Fibroblast of mammary gland (primary cell): ENCODE results near the gene KCND1.

Experiments used
- DNase-seq: peaks from one replicate; pipeline ENCODE4 v3.0.0-alpha.2; 2010; ENCODE audit warnings: low read depth
- H3K4me3 ChIP-seq: 2 replicates; pipeline ENCODE4 v1.5.1; 2011; ENCODE audit warnings: low read depth, mild to moderate bottlenecking, low read length, moderate library complexity; ENCODE audit not compliant: control insufficient read depth
- TF ChIP-seq, protein P1 (sequence below): conservative IDR thresholded peaks from 2 replicates; pipeline ENCODE4 v1.5.1; 2011; ENCODE audit warnings: low read depth, low read length, inconsistent platforms; ENCODE audit not compliant: control insufficient read depth, insufficient read depth

Gene KCND1

DNA sequence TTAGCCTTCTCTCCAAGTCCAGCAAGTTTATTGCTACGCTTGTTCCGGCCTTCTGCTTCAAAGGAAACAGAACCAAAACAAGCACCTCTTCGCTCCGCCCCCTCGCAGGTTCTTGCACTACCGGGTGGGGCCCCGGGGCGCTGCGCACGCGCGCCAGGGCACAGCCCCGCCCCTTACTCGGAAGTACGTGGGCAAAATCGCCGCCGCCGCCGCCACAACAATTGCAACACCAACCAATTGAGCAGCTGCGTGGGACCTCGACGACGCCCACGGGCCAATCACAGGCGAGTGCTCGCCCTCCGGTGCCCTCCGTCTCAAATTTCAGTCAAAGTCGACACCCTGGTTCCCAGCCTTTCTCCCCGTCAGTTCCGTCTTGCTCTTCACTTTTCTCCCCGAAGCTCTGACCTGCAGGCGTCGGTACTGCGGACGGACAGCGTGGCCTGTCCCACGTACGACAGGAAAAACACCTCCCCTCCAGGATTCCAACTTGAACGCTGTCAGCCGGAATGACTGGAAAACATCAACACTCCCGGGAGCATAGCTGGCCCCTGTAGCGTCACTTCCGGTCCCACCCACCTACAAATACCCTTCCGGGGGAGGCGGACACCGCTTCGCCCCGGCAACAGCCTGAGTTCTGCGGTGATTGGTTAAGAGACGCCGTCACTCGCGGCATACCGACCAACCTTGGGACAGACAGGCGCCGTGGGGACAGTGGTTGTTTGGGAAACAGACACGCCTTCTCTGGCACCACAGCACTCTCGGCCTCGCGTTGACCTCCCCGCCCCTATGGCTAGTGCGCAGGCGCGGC lies 13.6 kb downstream of the KCND1 start:
- H3K4me3 ChIP-seq = peak overlapping the region; percentile 68
- peak; percentile 98 for DNase-seq
- TF ChIP-seq, protein P1, sequence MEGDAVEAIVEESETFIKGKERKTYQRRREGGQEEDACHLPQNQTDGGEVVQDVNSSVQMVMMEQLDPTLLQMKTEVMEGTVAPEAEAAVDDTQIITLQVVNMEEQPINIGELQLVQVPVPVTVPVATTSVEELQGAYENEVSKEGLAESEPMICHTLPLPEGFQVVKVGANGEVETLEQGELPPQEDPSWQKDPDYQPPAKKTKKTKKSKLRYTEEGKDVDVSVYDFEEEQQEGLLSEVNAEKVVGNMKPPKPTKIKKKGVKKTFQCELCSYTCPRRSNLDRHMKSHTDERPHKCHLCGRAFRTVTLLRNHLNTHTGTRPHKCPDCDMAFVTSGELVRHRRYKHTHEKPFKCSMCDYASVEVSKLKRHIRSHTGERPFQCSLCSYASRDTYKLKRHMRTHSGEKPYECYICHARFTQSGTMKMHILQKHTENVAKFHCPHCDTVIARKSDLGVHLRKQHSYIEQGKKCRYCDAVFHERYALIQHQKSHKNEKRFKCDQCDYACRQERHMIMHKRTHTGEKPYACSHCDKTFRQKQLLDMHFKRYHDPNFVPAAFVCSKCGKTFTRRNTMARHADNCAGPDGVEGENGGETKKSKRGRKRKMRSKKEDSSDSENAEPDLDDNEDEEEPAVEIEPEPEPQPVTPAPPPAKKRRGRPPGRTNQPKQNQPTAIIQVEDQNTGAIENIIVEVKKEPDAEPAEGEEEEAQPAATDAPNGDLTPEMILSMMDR = no peak

DNA sequence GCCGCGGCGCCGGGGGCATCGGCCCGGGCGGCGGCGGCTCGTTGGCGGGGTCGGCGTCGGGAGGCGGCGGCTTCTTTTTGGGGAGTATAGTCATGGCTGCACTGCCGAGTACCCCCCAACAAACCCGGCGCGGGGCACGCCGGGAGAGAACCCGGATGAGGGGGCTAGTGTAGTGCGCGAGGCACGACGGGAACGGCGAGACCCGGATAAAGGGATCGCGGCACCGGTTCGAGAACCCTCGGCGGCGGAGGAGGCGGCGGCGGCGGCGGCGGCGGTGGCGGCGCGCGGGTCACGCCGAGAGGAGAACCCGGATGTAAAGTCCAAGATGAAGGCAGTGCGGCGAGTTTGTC lies 14.2 kb downstream of the KCND1 start, which contains the start of gene OTUD5:
Gene OTUD5 (minus strand): TSS at position 131 of the 350 bp plus-strand sequence. CDS start 37 bp downstream, at position 94.
- TF ChIP-seq, protein P1 = no peak
- peak within 1 kb of the TSS; percentile 68 for H3K4me3 ChIP-seq
- DNase-seq = no peak

DNA sequence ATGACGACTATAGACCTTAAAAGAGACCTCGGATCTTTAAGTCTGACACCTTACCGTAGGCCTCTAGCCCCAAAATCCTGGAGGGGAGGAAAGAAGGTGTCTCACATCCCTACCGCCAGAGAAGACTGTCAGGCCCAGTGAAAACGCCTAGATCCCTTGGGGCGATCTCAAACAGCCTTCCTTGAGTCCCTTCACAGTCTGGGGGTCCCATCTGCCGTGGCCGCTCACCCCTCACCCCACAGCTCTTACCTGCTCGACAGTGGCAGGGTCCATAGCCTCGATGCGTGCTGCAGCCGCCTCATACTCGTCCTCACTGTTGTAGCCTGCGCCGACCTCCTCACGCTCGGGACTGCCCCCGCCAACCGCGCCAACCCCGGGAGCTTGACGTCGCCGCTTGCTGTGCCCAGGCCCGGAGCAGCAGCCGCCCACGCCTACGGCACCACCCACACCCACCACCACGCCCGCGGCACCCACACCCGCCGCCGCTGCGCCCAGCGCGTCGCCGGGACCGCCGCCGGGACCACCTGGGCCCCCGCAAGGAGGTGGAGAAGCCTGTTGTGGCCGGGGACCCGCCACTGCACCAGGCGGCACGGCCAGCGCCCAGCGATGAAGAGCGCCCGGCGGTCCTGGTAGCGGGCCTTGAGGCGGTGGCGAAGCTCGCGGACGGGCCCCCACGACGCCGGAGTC lies 14.8 kb downstream of the KCND1 start:
- TF ChIP-seq, protein P1 = no peak
- H3K4me3 ChIP-seq = peak overlapping the region; percentile 65
- DNase-seq = no peak

DNA sequence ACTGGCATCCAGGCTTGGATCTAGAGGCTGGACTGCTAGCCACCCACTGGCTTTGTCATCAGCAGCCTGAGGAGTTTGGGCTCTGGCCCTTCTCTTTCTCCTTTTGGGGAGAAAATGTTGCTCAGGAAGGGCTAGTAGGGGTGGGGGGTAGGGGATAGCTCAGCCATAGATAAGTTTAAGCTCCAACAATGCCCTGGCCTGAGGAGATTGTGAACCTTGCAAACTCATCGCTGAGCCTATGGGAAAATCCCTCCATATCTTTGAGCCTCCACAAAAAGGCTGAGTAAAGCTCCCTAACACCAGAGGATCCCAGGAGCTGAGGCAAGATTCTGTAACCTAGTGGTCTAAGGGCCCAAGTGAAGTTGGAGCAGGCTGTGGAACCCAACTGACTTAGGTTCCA lies 23.1 kb downstream of the KCND1 start:
- no peak for DNase-seq
- TF ChIP-seq, protein P1 = no peak
- H3K4me3 ChIP-seq = no peak overlapping the region

DNA sequence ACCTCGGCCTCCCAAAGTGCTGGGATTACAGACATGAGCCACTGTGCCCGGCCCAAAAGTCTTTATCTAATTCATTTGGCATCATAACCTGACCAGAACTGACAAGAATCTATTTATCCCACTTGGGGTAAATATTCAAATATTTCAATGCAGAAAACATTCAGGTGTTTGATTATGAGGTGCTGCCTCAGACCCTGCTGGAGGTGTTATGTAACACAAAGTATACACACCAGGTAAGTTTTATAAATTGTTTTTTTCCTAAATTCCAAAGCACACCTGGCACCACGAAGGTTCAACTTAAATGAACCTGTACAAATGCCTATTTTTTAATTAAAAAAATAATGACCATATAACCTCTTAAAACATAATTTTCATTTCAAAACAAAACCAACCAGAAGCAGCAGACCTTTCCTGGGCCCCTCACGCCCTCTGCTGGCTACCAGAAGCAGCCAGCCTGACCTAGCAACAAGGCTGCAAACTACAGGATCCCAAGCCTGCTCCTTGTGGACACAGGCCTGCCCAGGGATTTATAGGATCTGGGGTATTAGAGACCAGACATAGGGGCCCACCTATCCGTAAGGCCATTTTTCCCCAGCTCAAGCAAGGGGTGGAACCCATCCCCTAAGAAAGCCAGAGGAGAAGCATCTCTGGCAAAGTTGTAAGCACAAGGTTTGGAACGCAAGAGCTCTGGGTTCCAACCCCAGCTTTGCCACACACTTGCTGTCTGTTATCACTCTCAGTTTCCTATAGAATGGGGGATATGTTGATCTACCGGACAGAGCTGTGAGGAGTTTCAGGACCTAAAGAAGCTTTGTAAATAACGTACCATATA lies 25.9 kb downstream of the KCND1 start:
- DNase-seq = peak; percentile 51
- TF ChIP-seq, protein P1 = peak; percentile 79
- no peak overlapping the region for H3K4me3 ChIP-seq

DNA sequence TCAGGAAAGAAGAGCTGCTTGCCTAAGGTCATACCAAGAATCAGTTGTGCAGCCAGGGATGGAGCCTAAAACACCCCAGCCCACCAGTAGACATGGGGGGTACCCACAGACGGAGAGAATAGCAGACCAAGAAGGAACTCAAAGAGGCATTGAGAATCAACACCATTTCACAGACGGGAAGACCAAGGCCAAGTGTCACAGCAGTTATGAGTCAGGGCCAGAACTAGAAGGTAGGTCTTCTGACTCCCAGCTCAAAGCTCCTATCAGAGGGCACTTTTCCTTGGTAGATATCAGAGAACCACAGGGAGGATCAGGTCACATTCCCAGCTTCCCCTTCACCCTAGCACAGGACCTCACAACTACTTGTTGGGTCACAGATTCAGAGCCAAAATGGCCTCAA lies 28.7 kb downstream of the KCND1 start:
- TF ChIP-seq, protein P1 = no peak
- DNase-seq = no peak
- H3K4me3 ChIP-seq = no peak overlapping the region
